ENCODE data around the gene PARVG. TPM values are rescaled to one million over a fixed set of nuclear protein-coding genes. Genes with fewer than 3 reads are reported as not detected.

PARVG gene, protein sequence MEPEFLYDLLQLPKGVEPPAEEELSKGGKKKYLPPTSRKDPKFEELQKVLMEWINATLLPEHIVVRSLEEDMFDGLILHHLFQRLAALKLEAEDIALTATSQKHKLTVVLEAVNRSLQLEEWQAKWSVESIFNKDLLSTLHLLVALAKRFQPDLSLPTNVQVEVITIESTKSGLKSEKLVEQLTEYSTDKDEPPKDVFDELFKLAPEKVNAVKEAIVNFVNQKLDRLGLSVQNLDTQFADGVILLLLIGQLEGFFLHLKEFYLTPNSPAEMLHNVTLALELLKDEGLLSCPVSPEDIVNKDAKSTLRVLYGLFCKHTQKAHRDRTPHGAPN
- total RNA-seq, result 0.34 and 0.51 TPM in 2 replicates

DNA sequence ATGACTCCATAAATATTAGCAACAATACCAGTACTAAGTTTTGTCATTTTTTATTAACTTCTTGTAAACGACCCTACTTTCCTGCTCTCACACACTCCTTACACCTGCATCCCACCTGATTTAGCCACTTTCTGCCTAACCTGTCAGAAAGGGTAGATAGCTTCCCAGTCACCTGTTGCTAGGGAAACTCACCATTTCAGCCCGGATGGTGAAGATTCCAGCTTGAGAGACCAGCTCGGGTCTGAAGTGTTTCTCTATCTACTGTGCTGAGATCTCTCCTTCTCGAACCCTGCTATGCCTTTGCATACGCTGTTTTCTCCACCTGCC lies at the start of gene PARVG:
PARVG (plus strand) TSS at position 220 of the 327 bp plus-strand sequence. CDS start 2,405 bp downstream, outside the sequence.
- no peak for DNase-seq

- no peak for DNase-seq
Observed at GRCh38 chr22:44131412-44131811, 49.3 kb upstream of the PARVG start.

DNA sequence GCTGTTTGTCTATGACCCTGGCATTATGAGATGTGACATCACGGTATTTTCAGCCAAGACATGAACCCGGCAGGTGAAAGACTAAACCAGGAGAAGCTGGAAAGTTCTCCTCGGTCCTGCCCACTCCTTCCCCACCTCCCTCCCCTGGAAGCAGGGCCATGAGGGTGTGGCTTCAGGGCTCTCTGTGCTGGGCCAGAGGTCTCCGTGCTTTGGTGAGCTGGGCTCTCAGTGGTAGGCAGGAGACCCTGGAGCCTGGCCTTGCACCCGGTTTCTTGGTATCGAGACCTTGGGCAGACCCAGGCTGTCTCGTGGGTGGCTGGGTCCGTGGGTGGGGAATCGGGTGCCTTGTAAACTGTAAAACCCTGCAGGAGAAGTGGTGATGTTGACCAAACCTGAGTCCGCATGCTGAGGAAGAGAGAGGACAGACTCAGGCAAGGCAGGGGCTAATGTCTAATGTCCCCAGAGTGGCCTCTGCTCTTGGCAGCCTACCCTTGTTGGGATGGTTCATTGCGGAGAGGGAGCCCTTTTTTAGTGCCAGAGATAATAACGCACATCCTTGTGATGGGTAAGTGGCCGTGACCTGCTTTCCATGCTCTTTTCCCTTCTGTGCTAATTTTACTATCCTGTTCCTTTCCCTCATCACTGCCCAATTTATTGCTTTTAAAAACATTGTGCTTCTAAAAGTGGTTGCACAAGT lies 48.6 kb upstream of the PARVG start:
- no peak for DNase-seq

- no peak for DNase-seq
Observed at GRCh38 chr22:44132724-44133123, 48.0 kb upstream of the PARVG start.

- DNase-seq, result no peak
Observed at GRCh38 chr22:44133161-44133560, 47.6 kb upstream of the PARVG start.

- DNase-seq, result peak; percentile 65
Observed at GRCh38 chr22:44133901-44134571, 46.7 kb upstream of the PARVG start.

GRCh38 chr22:44136112-44136511 lies 44.6 kb upstream of the PARVG start:
- DNase-seq, result no peak

- DNase-seq, result no peak
Observed at GRCh38 chr22:44136786-44137185, 43.9 kb upstream of the PARVG start.

DNA sequence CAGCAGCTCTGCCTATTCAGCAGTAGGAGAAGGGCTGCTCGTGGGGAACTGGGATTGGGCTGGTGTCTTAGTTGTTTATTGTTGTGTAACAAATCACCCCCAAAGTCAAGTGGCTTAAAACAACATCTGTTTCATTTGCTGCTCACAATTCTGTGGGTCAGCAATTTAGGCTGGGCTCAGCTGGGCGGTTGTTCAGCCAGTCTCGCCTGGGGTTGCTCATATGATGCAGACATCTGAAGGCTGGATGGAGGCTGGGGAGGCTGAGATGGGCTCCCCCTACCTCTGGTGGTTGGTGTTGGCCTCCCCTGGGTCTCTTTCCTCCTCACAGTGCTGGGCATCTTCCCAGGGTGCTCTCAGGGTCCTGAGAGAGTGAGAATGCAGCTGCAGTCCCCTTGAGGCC lies 43.3 kb upstream of the PARVG start:
- no peak for DNase-seq

GRCh38 chr22:44139773-44140172 lies 41.0 kb upstream of the PARVG start:
- no peak for DNase-seq

DNA sequence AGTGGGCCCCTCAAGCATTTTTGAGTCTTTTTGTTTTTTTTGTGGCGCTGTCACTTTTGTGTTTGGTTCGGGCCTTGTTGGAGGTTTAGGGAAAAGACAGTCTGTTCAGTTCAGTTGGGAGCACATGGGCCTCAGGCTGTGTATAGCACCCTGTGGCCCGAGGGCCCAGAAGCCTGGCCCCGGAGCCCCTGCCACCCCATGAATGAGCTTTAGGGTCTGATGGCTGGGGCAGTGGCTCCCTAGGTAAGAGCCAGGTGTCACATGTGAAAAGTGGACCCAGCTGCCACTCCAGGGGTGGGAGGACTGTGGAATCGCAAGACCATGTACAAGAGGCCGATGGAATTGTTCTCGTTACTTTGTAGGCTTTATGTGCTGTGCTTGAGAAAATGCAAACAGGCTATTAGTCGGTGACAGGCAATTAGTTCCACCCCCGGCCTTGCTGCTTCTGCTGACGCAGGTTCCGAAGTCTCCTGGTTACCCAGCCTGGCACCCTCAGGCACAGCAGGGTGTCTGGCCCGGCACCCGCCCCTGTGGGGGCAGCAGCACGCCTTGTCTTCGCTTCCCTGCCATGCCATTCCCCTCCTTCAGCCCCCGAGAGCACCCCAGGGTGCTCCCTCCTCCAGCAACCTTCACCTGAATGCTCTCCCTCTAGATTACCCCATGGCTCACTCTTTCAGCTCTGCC lies 38.2 kb upstream of the PARVG start:
- DNase-seq, result no peak

GRCh38 chr22:44143105-44143474 lies 37.6 kb upstream of the PARVG start:
- DNase-seq, result no peak

GRCh38 chr22:44143579-44143978 lies 37.1 kb upstream of the PARVG start:
- no peak for DNase-seq

DNA sequence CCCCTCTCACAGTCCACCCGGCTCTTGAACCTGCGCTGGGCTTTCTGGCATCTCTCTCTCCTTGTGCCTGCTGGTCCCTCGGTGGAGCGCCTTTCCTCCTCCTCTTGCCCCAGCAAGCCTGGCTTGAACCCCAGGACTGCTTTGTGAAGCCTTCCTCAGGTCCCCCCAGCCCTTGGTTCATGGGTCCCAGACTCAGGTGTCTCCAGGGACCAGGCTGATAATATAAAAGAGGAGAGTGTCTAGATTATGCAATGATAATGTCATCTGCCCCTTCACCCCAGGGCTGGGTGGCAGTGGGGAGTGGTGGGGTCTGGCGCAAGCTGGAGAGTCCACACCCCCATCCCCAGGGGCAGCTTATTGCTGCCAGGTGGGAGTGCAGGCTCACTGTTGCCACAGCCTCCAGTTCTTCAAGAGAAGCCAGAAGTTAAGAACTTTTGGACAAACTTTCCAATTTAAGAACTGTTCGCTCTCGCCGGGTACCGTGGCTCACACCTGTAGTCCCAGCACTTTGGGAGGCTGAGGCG lies 36.6 kb upstream of the PARVG start:
- DNase-seq, result no peak

- no peak for DNase-seq
Observed at GRCh38 chr22:44145544-44145943, 35.2 kb upstream of the PARVG start.

- DNase-seq, result no peak
Observed at GRCh38 chr22:44146088-44146861, 34.5 kb upstream of the PARVG start.

GRCh38 chr22:44147008-44147645 lies 33.6 kb upstream of the PARVG start:
- no peak for DNase-seq

DNA sequence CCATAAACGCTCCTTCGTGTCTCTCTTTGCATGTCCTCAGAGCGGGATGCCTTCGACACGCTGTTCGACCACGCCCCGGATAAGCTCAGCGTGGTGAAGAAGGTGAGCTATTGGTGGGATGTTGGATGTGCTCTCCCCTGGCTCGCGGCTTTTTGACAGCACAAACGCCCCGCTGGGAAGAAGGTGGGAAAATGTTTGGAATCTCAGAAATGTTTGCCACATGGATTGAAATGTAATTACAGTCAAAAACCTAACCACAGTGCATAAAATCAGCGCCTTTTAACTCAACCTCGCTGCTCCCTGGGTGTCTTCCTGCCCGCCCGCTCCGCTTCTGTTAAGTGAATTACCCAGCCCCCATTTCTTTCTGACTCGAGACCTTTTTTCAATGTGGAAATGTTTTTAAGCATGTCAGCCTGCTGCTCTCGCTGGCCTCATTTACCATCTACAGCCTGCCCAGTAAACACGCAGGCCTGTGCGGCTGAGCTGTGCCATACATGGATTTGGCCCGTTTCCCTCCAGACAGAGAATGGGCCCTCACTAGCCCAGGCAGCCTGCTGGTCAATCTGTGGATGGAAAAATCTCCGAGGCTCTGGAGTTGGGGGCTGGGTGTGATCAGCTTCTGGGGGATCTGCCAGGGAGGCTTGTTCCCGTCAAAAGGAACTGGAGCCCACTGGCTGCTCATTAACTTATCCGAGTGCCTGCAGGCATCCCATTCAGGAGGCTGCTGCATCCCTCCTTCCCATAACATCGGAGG lies 32.7 kb upstream of the PARVG start:
- DNase-seq, result no peak

- DNase-seq, result no peak
Observed at GRCh38 chr22:44151676-44152075, 29.0 kb upstream of the PARVG start.

DNA sequence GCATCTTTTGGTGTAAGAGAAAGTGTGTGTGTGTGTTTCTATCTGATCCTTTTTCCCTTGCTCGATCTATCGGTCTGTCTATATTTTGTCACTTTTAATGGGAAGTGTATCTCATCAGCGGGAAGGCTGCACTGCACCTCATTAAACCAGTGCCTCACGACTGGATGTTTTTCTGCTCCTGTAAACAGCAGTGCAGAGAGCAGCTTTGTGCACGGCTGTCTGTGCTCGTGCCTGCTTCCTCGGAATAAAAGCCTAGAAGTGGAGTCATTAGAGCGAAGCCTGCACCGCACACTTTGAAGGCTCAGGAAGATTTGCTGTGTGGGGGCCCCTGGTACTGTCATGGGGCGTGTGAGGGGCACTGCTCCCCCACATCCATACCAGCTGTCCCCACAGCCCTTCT lies 27.0 kb upstream of the PARVG start:
- DNase-seq, result no peak

DNA sequence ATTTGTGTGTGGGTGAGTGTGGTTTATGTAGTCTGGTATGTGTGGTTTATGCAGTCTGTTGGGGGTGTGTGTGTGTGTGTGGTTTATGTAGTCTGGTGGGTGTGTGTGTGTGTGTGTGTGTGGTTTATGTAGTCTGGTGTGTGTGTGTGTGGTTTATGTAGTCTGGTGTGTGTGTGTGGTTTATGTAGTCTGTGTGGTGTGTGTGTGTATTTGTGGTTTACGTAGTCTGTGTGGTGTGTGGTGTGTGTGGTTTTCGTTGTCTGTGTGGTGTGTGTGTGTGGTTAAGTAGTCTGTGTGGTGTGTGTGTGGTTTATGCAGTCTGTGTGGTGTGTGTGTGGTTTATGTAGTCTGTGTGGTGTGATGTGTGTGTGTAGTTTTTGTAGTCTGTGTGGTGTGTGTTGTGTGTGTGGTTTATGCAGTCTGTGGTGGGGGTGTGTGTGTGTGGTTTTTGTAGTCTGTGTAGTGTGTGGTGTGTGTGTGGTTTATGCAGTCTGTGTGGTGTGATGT lies 26.2 kb upstream of the PARVG start:
- no peak for DNase-seq

All from dermis blood vessel endothelial cell (primary cell).